Measurements from ENCODE around the gene TALDO1.
A peak's percentile ranks its signal among the peaks of the same experiment; 100 is the strongest.

Gene TALDO1

DNA sequence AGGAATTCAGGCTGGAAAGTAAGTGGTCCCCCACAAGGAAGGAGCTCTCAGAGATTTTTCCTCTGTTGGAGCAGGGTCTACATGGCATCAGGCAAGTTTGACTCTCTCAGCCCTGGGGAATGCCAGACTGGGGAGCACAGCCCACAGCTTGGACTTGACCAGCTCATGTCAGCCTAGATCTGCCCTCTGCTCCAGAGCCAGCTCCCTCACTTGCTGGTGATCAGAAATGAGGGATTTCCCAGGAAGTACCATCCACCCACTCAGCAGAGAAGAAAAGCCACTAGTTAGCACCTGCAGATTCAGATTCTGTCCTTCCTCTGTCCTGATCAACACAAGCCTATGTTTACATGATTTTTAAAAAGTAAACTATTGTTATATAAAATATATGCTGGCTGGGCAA, 13.0 kb downstream of the TALDO1 start:
- no peak for DNase-seq (ENCODE audit: low read depth)
- TF ChIP-seq, protein P1, sequence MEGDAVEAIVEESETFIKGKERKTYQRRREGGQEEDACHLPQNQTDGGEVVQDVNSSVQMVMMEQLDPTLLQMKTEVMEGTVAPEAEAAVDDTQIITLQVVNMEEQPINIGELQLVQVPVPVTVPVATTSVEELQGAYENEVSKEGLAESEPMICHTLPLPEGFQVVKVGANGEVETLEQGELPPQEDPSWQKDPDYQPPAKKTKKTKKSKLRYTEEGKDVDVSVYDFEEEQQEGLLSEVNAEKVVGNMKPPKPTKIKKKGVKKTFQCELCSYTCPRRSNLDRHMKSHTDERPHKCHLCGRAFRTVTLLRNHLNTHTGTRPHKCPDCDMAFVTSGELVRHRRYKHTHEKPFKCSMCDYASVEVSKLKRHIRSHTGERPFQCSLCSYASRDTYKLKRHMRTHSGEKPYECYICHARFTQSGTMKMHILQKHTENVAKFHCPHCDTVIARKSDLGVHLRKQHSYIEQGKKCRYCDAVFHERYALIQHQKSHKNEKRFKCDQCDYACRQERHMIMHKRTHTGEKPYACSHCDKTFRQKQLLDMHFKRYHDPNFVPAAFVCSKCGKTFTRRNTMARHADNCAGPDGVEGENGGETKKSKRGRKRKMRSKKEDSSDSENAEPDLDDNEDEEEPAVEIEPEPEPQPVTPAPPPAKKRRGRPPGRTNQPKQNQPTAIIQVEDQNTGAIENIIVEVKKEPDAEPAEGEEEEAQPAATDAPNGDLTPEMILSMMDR (conservative IDR thresholded peaks at IDR 0.05; ENCODE audit: control insufficient read depth, insufficient read depth, low read depth, low read length): no peak
- no peak overlapping the region for H3K4me3 ChIP-seq (ENCODE audit: control insufficient read depth, low read depth, low read length)

DNA sequence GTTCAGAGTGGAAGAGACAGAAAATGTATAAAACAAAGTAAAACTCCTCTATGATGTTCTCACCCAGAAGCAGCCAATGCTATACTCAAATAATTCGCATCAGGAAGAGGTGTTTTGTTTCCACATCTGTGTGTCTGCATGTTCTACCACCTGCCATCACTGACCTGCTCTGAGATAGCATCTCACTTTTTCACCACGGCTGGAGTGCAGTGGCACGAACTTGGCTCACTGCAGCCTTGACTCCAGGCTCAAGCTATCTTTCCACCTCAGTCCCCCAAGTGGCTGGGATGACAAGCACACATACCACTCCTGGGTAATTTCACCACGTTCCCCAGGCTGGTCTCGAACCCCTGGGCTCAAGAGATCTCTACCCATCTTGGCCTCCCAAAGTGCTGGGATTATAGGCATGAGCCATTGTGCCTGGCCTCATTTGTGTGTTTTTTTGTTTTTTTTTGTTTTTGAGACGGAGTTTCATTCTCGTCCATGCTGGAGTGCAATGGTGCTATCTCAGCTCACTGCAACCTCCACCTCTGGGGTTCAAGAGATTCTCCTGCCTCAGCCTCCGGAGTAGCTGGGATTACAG, 14.4 kb downstream of the TALDO1 start:
- no peak overlapping the region for H3K4me3 ChIP-seq (ENCODE audit: control insufficient read depth, low read depth, low read length)
- no peak for DNase-seq (ENCODE audit: low read depth)
- TF ChIP-seq, protein P1 (conservative IDR thresholded peaks at IDR 0.05; ENCODE audit: control insufficient read depth, insufficient read depth, low read depth, low read length): no peak

DNA sequence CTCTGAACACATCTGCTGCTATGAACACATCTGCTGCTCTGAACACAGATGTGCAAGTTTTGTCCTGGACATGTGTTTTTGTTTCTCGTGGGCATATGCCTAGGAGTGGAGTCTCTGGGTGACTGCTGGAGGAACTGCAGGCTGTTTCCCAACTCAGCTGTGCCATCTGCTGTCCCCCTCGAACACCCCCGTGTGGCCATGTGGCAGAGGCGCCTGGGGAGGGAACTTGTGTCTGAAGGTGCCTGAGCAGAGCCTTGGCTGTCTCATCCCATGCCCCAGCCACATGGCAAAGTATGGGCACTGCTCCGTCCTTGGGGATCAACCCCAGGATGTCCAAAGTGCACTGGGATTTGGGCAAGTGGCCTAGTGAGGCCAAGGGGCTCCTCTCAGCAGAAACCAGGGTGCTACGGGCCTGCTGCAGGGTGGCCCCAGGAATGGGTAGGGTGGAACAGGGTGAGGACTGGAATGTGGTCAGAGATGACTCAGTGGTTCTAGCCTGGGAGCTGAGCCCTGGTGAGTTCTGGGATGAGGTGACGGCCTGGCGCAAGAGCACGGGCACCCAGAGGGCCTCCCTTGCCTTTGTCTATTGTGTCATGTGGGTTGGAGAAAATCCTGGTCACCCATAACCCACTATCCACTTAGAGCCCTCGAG, 15.3 kb downstream of the TALDO1 start:
- DNase-seq (ENCODE audit: low read depth): peak; percentile 91
- TF ChIP-seq, protein P1 (conservative IDR thresholded peaks at IDR 0.05; ENCODE audit: control insufficient read depth, insufficient read depth, low read depth, low read length): peak; percentile 19
- H3K4me3 ChIP-seq (ENCODE audit: control insufficient read depth, low read depth, low read length): no peak overlapping the region

DNA sequence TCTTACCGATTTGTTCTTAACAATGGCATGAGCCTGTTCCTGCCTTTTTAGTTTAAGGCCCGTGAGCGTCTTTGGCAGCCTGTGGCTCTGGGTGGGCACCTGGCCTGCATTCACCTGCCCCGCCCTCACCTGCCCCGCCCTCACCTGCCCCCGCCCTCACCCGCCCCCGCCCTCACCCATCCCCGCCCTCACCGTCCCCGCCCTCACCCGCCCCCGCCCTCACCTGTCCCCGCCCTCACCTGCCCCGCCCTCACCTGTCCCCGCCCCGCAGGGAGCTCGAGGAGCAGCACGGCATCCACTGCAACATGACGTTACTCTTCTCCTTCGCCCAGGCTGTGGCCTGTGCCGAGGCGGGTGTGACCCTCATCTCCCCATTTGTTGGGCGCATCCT, 15.8 kb downstream of the TALDO1 start:
- H3K4me3 ChIP-seq (ENCODE audit: control insufficient read depth, low read depth, low read length): no peak overlapping the region
- no peak for DNase-seq (ENCODE audit: low read depth)
- TF ChIP-seq, protein P1 (conservative IDR thresholded peaks at IDR 0.05; ENCODE audit: control insufficient read depth, insufficient read depth, low read depth, low read length): no peak

DNA sequence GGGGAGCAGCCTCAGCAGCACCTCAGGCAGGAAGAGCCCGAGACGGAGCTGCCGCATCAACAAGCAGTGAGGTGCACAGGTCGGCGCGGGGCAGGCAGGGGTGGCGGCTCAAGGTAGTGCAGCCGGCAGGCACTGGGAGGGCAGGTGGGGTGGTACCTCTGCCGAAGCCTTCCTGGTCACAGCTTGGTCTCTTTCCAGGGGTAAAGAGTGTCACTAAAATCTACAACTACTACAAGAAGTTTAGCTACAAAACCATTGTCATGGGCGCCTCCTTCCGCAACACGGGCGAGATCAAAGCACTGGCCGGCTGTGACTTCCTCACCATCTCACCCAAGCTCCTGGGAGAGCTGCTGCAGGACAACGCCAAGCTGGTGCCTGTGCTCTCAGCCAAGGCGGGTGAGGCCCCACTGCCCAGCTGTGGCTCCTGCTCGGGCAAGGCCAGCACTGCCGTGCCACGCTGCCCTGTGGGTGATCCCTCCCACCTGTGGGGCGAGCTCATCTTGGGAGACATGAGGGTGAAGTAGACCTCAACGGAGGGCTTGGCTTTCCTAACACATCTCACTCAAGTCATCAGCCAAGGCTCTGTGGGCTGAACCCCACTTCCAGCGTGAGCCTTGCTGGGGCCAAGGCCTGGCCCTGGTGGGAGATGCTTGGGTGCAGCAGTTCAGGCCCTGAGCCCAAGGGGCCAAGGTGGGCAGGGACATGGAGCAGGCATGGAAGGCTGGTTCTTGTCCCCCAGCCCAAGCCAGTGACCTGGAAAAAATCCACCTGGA, 16.5 kb downstream of the TALDO1 start:
- H3K4me3 ChIP-seq (ENCODE audit: control insufficient read depth, low read depth, low read length): no peak overlapping the region
- TF ChIP-seq, protein P1 (conservative IDR thresholded peaks at IDR 0.05; ENCODE audit: control insufficient read depth, insufficient read depth, low read depth, low read length): no peak
- DNase-seq (ENCODE audit: low read depth): no peak

DNA sequence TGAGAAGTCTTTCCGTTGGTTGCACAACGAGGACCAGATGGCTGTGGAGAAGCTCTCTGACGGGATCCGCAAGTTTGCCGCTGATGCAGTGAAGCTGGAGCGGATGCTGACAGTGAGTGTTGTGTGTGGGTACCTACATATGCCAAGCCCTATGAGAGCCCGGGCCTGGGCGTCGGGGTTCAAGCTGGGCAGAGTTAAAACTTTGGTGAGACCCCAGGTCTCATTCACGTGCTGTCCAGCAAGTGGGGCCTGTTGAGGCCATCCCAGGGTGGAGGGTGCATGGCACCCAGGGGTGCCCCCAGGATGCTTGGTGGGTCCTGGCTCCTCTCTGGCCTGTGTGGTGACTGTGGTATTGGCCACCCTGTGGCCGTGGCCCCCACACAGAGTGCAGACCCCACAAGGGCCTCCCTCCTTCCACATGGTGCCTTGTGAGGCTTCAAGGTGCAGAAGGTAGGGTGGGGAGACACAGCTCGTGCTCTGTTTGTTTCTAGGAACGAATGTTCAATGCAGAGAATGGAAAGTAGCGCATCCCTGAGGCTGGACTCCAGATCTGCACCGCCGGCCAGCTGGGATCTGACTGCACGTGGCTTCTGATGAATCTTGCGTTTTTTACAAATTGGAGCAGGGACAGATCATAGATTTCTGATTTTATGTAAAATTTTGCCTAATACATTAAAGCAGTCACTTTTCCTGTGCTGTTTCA, 17.2 kb downstream of the TALDO1 start:
- DNase-seq (ENCODE audit: low read depth): no peak
- TF ChIP-seq, protein P1 (conservative IDR thresholded peaks at IDR 0.05; ENCODE audit: control insufficient read depth, insufficient read depth, low read depth, low read length): no peak
- H3K4me3 ChIP-seq (ENCODE audit: control insufficient read depth, low read depth, low read length): no peak overlapping the region

All from fibroblast of mammary gland (primary cell).